ENCODE measurements around the gene LRRTM4. TPM values are rescaled to one million over a fixed set of nuclear protein-coding genes. Genes with fewer than 3 reads are reported as not detected.
A peak's percentile ranks its signal among the peaks of the same experiment; 100 is the strongest.

The LRRTM4 gene
- total RNA-seq, 4 donors from 2014 or later = 0.09 to 1.1 (median 0.61) TPM

GRCh38 chr2:77513191-77513590, 9.0 kb downstream of the LRRTM4 start:
- Histone ChIP-seq H3K36me3 (no peaks in the 10 kb centered on the region), H3K27ac (no peak overlapping the region), H3K27me3 (no peaks in the 10 kb centered on the region), H3K4me3 (no peak overlapping the region), H3K9me3 (no peaks in the 10 kb centered on the region), H3K4me1 (no peaks in the 10 kb centered on the region)
- DNase-seq (no peak), ATAC-seq (peak in 1 of 2 donors; percentile 49)
- in situ Hi-C loops (cut with MboI; ENCODE audit: low sequenced_read_pairs in 4 of 4) (no loop called here), intact Hi-C loops (cut with DNase I; ENCODE audit: low total_unique reads) (no loop called here)
- TF ChIP-seq CTCF (IDR thresholded peaks at IDR 0.05 in 4 of 5, conservative IDR thresholded peaks at IDR 0.05 in 1 of 5) (no peak), POLR2A (IDR thresholded peaks at IDR 0.05) (no peak)

GRCh38 chr2:77512507-77512906, 9.7 kb downstream of the LRRTM4 start:
- no peak for TF ChIP-seq CTCF (IDR thresholded peaks at IDR 0.05 in 4 of 5, conservative IDR thresholded peaks at IDR 0.05 in 1 of 5)
- TF ChIP-seq POLR2A (IDR thresholded peaks at IDR 0.05) = no peak

GRCh38 chr2:77508511-77508910, 13.7 kb downstream of the LRRTM4 start:
- in situ Hi-C loops (cut with MboI; ENCODE audit: low sequenced_read_pairs in 4 of 4) = no loop called here
- Histone ChIP-seq H3K27ac (no peak overlapping the region), H3K36me3 (no peaks in the 10 kb centered on the region), H3K4me1 (no peaks in the 10 kb centered on the region), H3K4me3 (no peak overlapping the region), H3K27me3 (no peaks in the 10 kb centered on the region), H3K9me3 (no peaks in the 10 kb centered on the region)
- no peak for ATAC-seq
- intact Hi-C loops (cut with DNase I; ENCODE audit: low total_unique reads) = no loop called here
- TF ChIP-seq CTCF (IDR thresholded peaks at IDR 0.05 in 4 of 5, conservative IDR thresholded peaks at IDR 0.05 in 1 of 5) (no peak), POLR2A (IDR thresholded peaks at IDR 0.05) (no peak)
- DNase-seq = no peak

More at GRCh38 chr2:77512507-77512906, 9.7 kb downstream of the LRRTM4 start:
- in situ Hi-C loops (cut with MboI; ENCODE audit: low sequenced_read_pairs in 4 of 4) (no loop called here), intact Hi-C loops (cut with DNase I; ENCODE audit: low total_unique reads) (no loop called here)
- peak; percentile 45 to 62 for ATAC-seq
- Histone ChIP-seq H3K27me3 (no peaks in the 10 kb centered on the region), H3K4me3 (peak overlapping the region in 1 of 4 donors; percentile 2), H3K9me3 (no peaks in the 10 kb centered on the region), H3K4me1 (no peaks in the 10 kb centered on the region), H3K36me3 (no peaks in the 10 kb centered on the region), H3K27ac (no peak overlapping the region)
- DNase-seq = no peak

GRCh38 chr2:77507657-77508056, 14.5 kb downstream of the LRRTM4 start:
- TF ChIP-seq CTCF (IDR thresholded peaks at IDR 0.05 in 4 of 5, conservative IDR thresholded peaks at IDR 0.05 in 1 of 5) (no peak), POLR2A (IDR thresholded peaks at IDR 0.05) (no peak)
- DNase-seq = no peak
- in situ Hi-C loops (cut with MboI; ENCODE audit: low sequenced_read_pairs in 4 of 4) = no loop called here

GRCh38 chr2:77488141-77488540, 34.0 kb downstream of the LRRTM4 start:
- Histone ChIP-seq H3K4me1 (no peaks in the 10 kb centered on the region), H3K36me3 (no peaks in the 10 kb centered on the region), H3K27ac (no peak overlapping the region), H3K27me3 (no peaks in the 10 kb centered on the region), H3K9me3 (no peaks in the 10 kb centered on the region), H3K4me3 (no peak overlapping the region)
- TF ChIP-seq CTCF (IDR thresholded peaks at IDR 0.05 in 4 of 5, conservative IDR thresholded peaks at IDR 0.05 in 1 of 5) (no peak), POLR2A (IDR thresholded peaks at IDR 0.05) (no peak)
- intact Hi-C loops (cut with DNase I; ENCODE audit: low total_unique reads) (no loop called here), in situ Hi-C loops (cut with MboI; ENCODE audit: low sequenced_read_pairs in 4 of 4) (no loop called here)
- no peak for ATAC-seq
- no peak for DNase-seq

More at GRCh38 chr2:77507657-77508056, 14.5 kb downstream of the LRRTM4 start:
- Histone ChIP-seq H3K27ac (no peak overlapping the region), H3K27me3 (no peaks in the 10 kb centered on the region), H3K4me1 (no peaks in the 10 kb centered on the region), H3K36me3 (no peaks in the 10 kb centered on the region), H3K9me3 (no peaks in the 10 kb centered on the region), H3K4me3 (no peak overlapping the region)
- intact Hi-C loops (cut with DNase I; ENCODE audit: low total_unique reads) = no loop called here
- no peak for ATAC-seq

Data from gastrocnemius medialis (tissue), 4 donors.